ENCODE measurements around the gene TEN1.
A peak's percentile ranks its signal among the peaks of the same experiment; 100 is the strongest.

The TEN1 gene

DNA sequence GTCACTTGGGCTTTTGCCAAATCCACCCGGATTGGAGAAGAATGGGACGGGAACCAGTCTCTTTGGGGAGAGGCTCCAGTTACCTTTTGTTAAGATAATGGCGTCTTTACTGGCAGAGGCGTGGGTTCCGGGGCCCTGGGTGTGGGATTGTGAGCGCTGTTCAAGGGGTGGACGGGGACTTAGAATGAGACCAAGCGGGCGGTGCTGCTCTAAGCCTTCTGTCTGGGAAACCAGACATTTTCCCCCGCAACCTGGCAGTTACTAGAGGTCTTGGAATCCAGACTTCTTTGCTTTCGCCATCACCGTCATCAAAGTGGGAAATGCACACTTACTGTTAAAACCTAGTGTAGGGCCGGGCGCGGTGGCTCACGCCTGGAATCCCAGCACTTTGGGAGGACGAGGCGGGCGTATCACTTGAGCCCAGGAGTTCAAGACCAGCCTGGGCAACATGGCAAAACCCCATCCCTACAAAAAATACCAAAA is 706 bp downstream of the TEN1 start:
- no peak for DNase-seq

DNA sequence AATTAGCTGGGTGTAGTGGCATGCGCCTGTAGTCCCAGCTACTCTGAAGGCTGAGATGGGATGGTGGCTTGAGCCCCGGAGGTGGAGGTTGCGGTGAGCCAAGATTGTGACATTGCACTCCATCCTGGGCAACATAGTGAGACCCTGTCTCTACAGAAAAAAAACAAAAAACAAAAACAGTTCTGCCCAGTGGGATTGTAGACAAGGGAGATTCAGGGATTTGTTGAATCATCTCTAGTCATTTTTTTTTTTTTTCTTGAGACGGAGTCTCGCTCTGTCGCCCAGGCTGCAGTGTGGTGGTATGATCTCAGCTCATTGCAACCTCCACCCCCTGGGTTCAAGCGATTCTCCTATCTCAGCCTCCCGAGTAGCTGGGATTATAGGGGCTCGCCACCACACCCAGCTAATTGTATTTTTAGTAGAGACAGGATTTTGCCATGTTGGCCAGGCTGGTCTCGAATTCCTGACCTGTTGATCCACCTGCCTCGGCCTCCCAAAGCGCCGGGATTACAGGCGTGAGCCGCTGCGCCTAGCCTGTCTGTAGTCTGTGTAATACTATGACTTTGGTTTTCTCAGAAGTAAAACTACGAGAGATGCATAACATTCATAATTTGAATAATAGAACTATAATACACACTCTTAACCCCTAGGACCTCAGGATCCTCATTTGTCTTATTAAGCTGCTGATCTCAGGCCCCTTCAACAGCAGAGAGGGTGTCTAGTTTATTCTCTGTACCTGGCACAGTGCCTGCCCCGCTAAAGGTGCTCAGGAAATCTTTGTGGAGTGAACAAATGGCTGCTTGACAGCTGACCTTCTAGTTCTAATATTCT is 1.4 kb downstream of the TEN1 start:
- no peak for DNase-seq

DNA sequence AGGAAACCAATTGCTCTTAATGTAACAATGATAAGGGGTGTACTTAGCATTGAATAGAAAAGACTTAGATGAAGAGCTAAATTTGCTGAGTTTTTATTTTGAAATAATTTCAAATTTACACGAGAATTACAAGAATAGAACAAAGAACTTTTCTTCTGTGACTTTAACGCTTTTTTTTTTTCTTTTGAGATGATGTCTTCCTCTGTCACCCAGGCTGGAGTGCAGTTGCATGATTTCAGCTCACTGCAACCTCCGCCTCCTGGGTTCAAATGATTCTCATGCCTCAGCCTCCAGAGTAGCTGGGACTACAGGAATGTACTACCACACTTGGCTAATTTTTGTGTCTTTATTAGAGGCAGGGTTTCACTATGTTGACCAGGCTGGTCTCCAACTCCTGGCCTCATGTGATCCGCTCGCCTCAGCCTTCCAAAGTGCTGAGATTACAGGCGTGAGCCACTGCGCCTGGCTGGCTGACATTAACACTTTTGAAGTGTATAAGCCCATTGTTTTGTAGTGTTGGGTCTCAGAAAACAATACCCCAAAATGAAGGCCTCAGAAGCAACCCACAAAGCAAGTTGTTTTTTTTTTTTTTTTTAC is 2.1 kb downstream of the TEN1 start:
- no peak for DNase-seq

GRCh38 chr17:75983501-75984181 is 4.6 kb downstream of the TEN1 start:
- DNase-seq = no peak

- DNase-seq = no peak
Measured at GRCh38 chr17:75985986-75986385, 6.9 kb downstream of the TEN1 start.

DNA sequence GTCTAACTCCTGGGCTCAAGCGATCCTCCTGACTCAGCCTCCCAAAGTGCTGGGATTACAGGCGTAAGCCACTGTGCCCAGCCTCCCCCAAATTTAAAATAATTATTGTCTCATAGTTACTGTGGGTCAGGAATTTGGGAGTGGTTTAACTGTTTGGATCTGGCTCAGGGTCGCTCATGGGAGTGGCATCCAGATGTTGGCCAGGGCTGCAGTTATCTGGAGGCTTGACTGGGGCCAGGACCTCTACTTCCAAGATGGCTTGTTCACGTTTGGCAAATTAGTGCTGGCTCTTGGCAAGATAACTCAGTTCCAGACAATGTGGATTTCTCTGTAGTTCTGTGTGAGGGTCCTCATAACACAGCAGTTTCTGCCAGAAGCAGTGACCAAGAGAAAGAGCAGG is 8.0 kb downstream of the TEN1 start:
- DNase-seq = no peak

- no peak for DNase-seq
Measured at GRCh38 chr17:75991396-75991795, 12.4 kb downstream of the TEN1 start.

DNA sequence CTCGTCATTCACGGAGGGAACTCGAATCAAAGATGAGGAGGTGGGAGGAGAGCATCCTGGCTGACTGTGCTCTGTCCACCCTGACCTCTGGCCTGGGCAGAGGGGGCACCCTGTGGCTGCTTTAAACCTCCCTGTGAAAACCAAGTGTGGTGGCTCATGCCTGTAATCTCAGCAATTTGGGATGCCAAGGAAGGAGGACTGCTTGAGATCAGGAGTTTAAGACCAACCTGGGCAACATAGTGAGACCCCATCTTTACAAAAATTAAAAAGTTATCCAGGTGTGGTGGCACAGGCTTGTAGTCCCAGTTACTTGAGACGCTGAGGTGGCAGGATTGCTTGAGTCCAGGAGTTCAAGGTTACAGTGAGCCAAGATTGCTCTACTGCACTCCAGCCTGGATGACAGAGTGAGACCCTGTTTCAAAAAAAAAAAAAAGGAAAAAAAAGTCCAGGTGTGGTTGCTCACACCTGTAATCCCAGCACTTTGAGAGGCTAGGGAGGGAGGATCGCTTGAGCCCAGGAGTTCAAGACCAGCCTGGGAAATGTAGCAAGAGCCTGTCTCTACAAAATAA is 15.8 kb downstream of the TEN1 start:
- no peak for DNase-seq

DNA sequence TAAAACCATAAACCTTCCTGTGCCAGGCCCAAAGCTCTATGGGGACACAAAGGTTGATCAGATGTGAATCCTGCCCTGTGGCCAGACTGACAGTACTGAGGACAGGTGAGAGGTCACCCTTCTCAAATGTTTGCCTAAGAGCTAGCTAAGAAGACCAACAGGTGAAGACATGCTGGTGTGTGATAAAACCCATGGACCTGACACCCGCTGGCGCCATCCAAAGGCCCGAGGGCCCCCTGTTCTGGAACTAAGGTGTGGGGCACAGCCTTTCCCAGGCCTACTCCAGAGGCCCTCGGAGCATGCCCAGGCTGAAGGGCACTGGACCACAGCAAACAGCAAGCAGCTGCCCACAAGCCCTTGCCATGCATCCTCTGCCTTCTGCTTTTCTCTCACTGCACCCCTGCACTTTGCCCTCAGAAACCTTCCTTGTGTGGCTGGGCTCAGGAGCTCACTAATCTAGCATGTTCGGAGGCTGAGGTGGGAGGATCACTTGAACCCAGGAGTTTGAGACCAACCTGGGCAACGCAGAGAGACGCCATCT is 16.4 kb downstream of the TEN1 start:
- no peak for DNase-seq

DNA sequence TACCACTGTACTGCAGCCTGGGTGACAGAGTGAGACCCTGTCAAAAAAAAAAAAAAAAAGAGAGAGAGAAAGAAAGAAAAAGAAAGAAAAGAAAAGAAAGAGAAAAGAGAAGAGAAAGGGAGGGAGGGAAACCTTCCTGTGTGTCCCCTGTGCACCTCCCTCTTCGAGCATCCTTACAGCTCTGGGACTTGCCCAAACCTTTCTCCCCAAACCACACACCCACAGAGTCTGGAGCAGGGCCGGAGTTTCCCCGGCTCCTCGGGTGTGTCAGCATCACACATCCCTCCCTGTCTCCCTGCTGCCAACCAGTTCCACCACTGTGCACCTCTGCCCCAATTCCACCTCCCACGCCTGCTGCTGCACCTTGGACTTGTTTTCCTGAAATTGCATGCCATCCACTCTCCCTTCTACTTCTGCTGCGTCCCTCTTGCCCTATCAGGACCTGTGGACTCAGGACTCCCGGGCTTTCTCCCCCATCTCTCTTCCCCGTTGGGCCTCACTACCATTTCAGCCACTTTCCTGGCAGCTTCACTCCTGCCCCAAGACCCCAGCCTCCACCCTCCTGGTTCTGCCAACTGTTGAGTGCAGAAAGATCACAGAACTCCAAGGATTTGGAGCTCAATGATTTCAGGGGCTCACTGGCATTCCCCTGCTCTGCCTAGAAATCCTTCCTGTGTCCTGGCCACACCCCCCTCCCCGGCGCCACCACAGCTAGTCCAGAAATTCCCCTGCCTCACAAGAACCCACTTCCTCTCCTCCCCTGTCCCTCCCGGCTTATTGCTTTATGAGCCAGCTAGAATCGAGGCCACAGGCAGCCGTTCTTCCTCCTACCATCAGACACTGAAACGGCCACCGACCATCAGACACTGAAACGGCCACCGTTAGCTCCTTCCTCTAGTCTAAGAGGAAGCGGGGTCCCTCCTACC is 17.9 kb downstream of the TEN1 start:
- no peak for DNase-seq

- no peak for DNase-seq
Measured at GRCh38 chr17:75998327-75998795, 19.3 kb downstream of the TEN1 start.

GRCh38 chr17:76000016-76000754 is 21.1 kb downstream of the TEN1 start:
- DNase-seq = no peak

- no peak for DNase-seq
Measured at GRCh38 chr17:76000755-76001521, 21.9 kb downstream of the TEN1 start, which contains the start of gene CDK3. Gene CDK3 (plus strand): TSS chr17:76000855. CDS start chr17:76001426, 571 bp downstream.

DNA sequence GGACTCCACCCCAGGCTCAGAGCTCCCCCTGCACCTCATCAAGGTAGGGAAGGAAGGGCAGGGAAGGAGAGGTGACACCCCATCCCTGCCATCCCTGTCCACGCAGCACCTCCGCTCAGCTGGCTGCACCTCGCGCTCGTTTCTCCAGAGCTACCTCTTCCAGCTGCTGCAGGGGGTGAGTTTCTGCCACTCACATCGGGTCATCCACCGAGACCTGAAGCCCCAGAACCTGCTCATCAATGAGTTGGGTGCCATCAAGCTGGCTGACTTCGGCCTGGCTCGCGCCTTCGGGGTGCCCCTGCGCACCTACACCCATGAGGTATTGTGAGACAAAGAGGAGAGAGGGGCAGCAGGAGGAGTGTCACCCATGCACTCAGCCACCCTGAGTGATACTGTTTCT is 23.1 kb downstream of the TEN1 start:
- DNase-seq = no peak

GRCh38 chr17:76003915-76004314 is 24.9 kb downstream of the TEN1 start:
- no peak for DNase-seq

DNA sequence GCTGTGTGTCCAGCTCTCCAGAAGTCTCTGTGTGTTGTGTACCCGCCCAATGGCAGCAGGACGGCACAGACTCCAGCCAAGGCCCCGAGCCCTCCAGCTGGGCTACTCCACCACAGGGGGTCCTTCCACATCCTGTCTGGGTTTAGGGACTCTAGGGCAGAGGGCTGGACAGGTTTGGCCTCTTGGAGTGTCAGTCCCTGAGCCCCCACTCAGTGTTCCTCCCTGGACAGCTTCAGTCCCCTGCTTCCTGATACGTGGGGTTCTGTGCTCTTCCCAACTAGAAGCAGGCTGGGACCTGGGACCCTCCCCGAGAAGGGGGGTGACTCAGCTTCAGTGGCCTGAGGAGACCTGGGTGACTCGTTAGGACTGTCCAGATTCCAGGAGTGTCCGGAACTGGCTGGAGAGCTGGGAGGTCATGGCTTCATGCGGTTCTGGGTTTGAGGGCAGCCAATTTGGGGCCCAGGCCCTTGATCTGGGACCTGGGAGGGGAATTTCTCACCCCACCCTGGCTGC is 25.8 kb downstream of the TEN1 start:
- no peak for DNase-seq

- DNase-seq = peak; percentile 82
Measured at GRCh38 chr17:76005263-76006149, 26.5 kb downstream of the TEN1 start.

GRCh38 chr17:76007131-76007849 is 28.2 kb downstream of the TEN1 start:
- DNase-seq = no peak

- DNase-seq = no peak
Measured at GRCh38 chr17:76007850-76008165, 28.8 kb downstream of the TEN1 start.

All from NCI-H2171 (cell line).